ENCODE data around the gene SEMA4D.

SEMA4D gene

GRCh38 chr9:89428901-89429890, 68.7 kb downstream of the SEMA4D start:
- CTCF ChIA-PET: interaction anchor here (1.0 kb wide), 1 partner anchor 14 kb away, joined by 4 read pairs; no protein-coding TSS in a partner anchor
- no peak overlapping the region for H3K4me3 ChIP-seq (ENCODE audit: low read depth, low read length)
- DNase-seq (ENCODE audit: low read depth, low spot score): no peak
- POLR2A ChIA-PET: no interaction called here
- TF ChIP-seq, protein P1, sequence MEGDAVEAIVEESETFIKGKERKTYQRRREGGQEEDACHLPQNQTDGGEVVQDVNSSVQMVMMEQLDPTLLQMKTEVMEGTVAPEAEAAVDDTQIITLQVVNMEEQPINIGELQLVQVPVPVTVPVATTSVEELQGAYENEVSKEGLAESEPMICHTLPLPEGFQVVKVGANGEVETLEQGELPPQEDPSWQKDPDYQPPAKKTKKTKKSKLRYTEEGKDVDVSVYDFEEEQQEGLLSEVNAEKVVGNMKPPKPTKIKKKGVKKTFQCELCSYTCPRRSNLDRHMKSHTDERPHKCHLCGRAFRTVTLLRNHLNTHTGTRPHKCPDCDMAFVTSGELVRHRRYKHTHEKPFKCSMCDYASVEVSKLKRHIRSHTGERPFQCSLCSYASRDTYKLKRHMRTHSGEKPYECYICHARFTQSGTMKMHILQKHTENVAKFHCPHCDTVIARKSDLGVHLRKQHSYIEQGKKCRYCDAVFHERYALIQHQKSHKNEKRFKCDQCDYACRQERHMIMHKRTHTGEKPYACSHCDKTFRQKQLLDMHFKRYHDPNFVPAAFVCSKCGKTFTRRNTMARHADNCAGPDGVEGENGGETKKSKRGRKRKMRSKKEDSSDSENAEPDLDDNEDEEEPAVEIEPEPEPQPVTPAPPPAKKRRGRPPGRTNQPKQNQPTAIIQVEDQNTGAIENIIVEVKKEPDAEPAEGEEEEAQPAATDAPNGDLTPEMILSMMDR (IDR thresholded peaks at IDR 0.05; ENCODE audit: insufficient read depth, low read length, missing control alignments): no peak

- H3K4me3 ChIP-seq (ENCODE audit: low read depth, low read length): no peak overlapping the region
- TF ChIP-seq, protein P1 (IDR thresholded peaks at IDR 0.05; ENCODE audit: insufficient read depth, low read length, missing control alignments): no peak
- DNase-seq (ENCODE audit: low read depth, low spot score): no peak
- ChIA-PET POLR2A (no interaction called here), CTCF (no interaction called here)
These were observed 69.6 kb downstream of the SEMA4D start for GRCh38 chr9:89428222-89428761.

DNA sequence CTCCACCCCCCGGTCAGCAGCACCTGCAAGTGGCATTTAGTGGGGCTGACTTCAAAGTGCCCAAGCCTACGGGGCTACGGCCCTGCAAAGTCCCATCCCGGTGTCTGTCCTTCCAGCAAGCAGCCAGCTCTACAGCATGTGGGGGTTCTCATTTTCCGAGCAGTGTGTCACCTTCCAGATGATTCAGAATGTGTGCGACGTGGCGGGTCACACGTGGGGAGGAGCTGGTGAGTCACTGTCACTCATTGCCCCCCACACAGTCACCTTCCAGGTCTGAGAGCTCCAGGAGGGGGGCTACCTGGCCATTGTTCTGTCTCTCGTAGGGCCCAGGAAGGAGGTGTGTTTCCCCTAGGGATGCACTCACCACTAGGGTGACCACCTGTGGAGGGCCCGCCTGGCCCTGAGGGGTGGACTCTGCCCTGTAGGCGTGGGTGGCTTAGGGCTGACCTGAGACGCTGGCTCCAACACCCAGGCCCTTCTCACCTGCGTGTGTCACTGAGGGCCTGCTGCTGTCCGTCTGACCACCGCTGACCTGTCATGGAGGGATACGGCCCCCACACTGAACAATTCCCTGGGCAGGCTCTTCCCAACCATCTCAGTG, 70.2 kb downstream of the SEMA4D start:
- POLR2A ChIA-PET: no interaction called here
- no peak for DNase-seq (ENCODE audit: low read depth, low spot score)
- CTCF ChIA-PET: no interaction called here
- no peak overlapping the region for H3K4me3 ChIP-seq (ENCODE audit: low read depth, low read length)
- TF ChIP-seq, protein P1 (IDR thresholded peaks at IDR 0.05; ENCODE audit: insufficient read depth, low read length, missing control alignments): no peak

- no peak for DNase-seq (ENCODE audit: low read depth, low spot score)
- ChIA-PET POLR2A (interaction anchor here (0.6 kb wide), 1 partner anchor 51 kb away, joined by 3 read pairs; no protein-coding TSS in a partner anchor), CTCF (no interaction called here)
- no peak overlapping the region for H3K4me3 ChIP-seq (ENCODE audit: low read depth, low read length)
- TF ChIP-seq, protein P1 (IDR thresholded peaks at IDR 0.05; ENCODE audit: insufficient read depth, low read length, missing control alignments): no peak
These were observed 71.4 kb downstream of the SEMA4D start for GRCh38 chr9:89426384-89426961.

GRCh38 chr9:89425921-89426383, 72.0 kb downstream of the SEMA4D start:
- no peak overlapping the region for H3K4me3 ChIP-seq (ENCODE audit: low read depth, low read length)
- POLR2A ChIA-PET: interaction anchor here (0.6 kb wide), 1 partner anchor 50 kb away, joined by 3 read pairs; no protein-coding TSS in a partner anchor
- TF ChIP-seq, protein P1 (IDR thresholded peaks at IDR 0.05; ENCODE audit: insufficient read depth, low read length, missing control alignments): no peak
- CTCF ChIA-PET: no interaction called here
- DNase-seq (ENCODE audit: low read depth, low spot score): no peak
